Activated CD4-positive, alpha-beta T cell treated with anti-CD3 and anti-CD28 coated beads, Interleukin-2, amount 50 U/mL, for 48 hours (primary cell): ENCODE data around the gene ATAD2B.
"Not testable (repeated sequence)": the region's sequence is repeated elsewhere in the genome, so short reads cannot be mapped to it uniquely, and the experiment has no call there.

Source experiments
- DNase-seq, 2 experiments: peaks; one replicate each; pipeline ENCODE4 v3.0.0-alpha.2; 2020

Gene ATAD2B

GRCh38 chr2:23723029-23723428 is 203.9 kb downstream of the ATAD2B start:
- not testable (repeated sequence) for DNase-seq

DNA sequence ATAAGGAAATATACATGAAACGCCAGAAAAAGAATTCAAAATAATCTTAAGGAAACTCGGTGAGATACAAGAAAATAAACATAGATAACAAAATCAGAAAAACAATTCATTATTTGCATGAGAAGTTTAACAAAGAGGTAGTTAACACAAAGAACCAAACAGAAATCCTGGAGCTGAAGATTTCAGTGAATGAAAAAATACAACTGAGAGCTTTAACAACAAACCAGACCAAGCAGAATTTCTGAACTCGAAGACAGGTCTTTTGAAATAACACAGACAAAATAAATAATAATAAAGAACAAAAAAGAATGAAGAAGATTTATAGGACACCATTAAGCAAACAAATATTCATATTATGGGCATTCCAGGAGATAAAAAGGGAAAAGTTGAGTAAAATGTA is 204.7 kb downstream of the ATAD2B start:
- DNase-seq: no peak

DNA sequence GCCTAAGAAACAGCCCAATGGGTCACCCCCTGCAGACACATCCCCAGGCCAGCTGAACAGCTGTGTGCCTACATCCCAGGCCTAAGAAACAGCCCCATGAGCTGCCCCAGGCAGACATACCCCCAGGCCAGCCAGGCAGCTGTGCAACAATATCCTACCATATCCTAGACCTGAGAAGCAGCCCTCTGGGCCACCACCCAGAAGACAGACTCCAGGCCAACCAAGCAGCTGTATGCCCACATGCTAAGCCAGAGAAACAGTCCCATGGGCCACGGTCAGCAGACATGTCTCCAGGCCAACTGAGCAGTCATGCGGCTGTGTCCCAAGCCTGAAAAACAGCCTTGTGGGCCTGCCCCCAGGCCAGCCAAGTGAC is 205.5 kb downstream of the ATAD2B start:
- no peak for DNase-seq

- DNase-seq: no peak
Observed at GRCh38 chr2:23720705-23721453, 206.0 kb downstream of the ATAD2B start.

GRCh38 chr2:23719716-23720115 is 207.2 kb downstream of the ATAD2B start:
- DNase-seq: no peak

DNA sequence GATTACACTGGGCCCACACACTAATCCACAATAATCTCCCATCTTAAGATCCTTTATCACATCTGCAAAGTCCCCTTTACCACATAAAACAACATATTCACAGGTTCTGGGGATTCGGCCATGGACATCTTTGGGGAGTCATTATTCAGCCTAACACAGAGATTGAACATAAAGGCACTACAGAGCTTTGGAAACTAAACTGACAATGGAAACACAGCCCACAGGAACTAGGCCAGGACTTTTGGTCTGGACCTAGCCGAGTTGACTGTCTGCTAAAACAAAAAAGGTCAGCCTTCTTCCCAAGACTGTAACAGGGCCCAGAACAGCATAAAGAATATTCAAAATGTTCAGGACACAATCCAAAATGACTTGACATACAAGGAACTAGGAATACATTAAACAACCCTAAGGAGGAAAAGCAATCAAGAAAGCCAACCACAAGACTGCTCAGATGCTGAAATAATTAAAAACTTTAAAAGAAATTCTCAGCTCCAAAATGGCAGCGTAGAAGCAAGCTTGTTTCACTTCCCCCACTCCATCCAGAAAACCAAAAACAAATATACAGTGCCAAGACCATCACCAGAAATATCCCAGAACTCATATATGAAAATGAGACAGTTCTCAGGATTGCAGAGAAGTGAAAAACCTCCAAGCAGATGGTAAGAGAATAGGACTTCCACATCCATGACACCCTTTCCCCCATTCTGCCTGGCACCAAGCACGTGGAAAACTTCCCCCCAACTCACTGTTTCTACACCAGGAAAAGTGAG is 207.8 kb downstream of the ATAD2B start:
- no peak for DNase-seq

GRCh38 chr2:23713351-23713750 is 213.6 kb downstream of the ATAD2B start:
- no peak for DNase-seq

DNA sequence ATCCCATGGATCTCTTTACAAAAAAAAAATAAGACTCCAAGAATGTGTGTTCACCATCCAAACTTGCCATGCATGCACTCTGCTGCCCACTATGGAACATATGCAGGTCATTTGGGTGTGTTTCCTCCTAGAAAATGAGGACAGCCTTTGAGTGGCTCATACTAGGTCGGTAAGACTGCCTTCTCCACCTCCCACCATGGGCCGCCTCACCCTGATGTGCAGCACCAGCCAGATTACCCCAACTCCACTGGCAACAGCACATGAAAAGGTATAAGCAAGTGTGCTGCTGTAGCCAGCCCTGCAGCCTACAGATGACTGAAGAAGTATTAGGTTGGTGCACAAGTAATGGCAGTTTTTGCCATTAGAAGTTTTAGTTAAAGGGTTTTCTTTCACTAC is 214.2 kb downstream of the ATAD2B start:
- no peak for DNase-seq

DNA sequence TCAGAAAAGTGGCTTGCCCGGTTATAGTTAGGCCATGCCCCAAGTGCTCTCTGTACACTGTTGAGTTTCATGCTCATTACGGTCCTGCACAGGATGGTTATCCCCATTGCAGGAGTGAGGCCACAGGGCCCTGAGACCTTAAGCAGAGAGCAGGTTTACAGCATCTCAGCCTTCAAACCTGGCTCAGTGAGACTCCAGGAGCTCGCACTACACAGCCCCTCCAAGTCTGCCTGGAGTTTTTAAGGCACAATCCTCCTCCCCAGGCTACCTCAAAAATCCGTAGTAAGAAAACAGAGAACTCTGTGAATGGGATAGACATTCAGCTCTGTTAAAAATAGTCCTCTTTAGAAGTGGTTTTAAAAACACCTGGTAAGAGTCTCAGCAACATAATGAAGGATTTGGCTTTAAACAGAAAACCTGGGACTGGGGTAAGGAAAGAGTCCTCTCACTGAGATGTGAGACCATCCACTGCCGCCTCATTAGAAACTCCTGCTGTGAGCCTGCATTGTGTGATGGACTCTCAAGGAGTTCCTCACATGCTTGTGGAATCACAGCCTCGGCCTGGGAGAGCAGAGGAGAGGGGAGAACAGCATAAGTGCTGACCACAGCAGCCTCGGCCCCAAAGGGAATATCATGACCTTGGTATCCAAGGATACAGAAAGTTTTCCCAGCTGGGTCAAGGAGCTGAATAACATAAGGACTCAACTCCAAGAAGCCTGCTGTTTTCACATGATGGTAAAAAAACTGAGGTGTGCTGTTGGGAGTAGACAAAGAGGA is 214.8 kb downstream of the ATAD2B start:
- DNase-seq: no peak

GRCh38 chr2:23709311-23709710 is 217.6 kb downstream of the ATAD2B start:
- no peak for DNase-seq

DNA sequence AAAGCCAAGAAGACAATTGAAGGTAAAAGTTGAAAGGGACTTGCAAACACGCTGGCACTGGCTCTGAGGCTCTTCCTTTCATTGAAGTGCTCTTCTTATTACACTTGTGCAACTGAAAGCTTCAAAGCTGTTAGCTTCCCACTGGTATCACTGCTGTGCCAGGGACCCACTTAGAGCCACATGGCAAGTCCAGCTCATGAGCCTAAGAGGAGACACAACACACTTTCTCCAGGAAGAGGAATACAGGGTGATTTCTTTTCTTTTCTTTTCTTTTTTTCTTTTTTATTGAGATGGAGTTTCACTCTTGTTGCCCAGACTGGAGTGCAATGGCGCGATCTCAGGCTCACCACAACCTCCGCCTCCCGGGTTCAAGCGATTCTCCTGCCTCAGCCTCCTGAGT is 218.2 kb downstream of the ATAD2B start:
- DNase-seq: no peak

DNA sequence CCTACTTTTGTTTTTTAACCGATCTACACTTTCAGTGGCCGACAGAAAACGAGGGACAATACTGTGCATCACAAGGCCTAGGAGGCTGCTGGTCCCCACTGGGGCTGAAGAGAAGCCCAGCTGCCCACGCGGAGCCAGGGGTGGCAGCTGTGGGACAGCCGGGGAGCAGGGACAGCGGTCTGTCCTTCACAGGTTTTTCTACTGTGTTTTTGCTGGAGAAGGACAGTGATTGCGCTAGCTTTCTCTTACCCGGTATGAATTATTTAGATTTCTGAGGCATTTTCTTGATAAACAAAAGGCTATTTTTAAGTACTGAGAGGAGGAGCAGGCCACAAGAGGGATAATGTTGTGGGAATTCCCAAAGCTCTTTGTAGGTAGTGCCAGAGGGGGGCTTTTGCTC is 219.8 kb downstream of the ATAD2B start:
- DNase-seq: no peak

DNA sequence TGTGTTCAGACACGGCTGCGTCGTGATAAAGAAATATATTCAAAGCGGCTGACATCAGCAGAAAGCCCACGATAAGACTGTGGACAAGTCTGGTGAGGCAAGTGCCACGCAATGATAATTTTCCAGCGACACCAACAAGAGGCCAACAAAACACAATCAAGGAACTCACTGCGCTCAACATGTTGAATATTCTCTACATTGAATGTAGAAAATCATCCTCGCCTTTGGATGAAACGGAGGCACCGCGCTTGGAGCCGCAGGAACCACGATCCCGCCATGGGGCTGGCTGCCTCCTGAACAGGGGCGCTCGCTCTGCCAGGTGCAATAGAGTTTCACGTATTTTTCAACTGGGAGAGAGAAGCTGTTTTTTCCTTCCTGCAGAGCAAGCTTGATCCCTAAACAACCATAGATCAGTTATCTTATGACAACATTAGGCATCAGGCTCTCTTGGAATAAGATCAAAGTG is 220.3 kb downstream of the ATAD2B start:
- no peak for DNase-seq

- DNase-seq: no peak
Observed at GRCh38 chr2:23705771-23706612, 220.9 kb downstream of the ATAD2B start.

DNA sequence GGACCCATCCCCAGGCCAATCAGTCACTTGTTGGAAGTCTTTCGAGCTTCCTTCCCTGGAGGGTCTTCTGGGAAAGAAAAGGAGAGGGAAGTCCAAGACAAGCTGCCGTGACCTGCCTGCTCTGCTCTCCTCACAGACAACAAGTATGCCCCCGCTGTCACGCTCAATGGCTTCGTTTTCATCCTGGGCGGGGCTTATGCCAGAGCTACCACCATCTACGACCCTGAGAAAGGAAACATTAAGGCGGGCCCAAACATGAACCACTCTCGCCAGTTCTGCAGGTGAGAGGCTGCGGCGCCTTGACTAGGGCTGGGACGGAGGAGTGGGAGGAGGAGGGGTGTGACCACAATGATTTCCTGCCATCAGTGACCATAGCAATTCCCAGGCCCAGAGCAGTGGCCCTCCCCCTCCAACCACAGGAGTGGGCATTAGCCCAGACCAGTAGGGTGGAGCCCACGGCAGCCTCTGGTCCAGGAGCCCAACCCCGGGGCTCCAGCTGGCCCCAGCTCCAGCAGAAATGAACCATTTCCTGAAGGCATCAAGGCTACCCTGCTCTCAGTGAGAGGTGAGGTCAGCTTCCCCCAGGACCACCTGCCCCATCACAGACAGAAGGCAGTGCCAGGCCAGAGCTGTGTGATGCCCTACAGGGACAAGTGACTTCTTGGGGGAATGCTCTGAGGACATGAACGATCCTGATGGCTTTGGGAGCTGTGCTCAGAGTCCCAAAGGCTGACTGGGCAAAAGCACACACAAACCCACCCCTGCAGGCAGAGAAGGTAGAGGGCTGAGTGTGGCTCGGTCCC is 223.1 kb downstream of the ATAD2B start:
- no peak for DNase-seq

DNA sequence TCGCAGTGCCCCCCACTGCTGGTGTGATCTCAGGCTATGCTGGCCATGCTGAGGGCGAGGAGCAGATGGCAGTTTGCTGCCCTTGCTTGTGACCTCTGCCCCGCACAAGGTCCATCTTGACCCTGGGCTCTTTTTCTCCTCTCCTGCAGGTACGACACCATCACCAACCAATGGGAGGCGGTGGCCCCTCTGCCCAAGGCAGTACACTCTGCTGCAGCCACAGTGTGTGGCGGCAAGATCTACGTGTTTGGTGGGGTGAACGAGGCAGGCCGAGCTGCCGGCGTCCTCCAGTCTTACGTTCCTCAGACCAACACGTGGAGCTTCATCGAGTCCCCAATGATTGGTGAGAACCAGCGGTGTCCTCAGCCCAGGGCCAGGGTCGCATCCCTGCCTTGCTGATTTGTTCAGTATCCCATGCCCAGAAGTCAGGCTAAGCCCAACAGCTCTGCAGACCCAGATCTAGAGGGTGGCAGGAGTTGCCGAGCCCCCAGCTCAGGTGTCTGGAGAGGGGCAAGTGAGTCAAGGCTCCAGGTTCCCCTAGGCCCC is 223.8 kb downstream of the ATAD2B start:
- DNase-seq: no peak

GRCh38 chr2:23700627-23701026 is 226.3 kb downstream of the ATAD2B start:
- no peak for DNase-seq

DNA sequence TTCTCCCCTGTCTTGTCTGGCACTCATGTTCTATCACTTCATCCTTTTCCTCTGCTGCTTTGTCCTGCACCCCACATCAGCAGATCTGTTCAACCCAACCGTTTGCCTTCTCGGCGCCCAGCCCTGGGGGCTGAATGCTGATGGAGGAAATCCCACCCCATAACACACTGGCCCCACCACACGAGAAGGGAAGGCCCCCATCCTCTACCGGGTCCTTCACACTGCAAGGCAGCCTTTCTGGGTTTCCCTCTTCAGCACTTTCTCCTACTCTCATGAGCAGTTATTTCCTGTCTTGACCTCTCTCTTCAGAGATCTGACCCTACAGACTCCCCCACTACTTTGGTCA is 227.4 kb downstream of the ATAD2B start:
- DNase-seq: no peak

- no peak for DNase-seq
Observed at GRCh38 chr2:23698721-23699579, 228.0 kb downstream of the ATAD2B start.
